Ovary (tissue), 9 donors: ENCODE data around the gene STK11IP. TPM values are rescaled to one million over a fixed set of nuclear protein-coding genes. Genes with fewer than 3 reads are reported as not detected.

Experiments used
- DNase-seq, 5 donors: peaks; one replicate each; pipeline ENCODE4 v3.0.0-alpha.2; 2019 to 2020
- H3K27ac ChIP-seq, 2 donors: fragments of 200-600 bp; one replicate each; pipeline versions ENCODE4 v1.5.1 to v1.8.0; 2019 to 2022
- H3K27me3 ChIP-seq: fragments of 200-600 bp; one replicate; pipeline ENCODE4 v1.8.0; 2022
- H3K36me3 ChIP-seq: fragments of 200-600 bp; sonication (generic); one replicate; pipeline ENCODE4 v1.5.1; 2019
- H3K4me1 ChIP-seq: one replicate; pipeline ENCODE4 v1.8.1; 2013; ENCODE audit warnings: mild to moderate bottlenecking, moderate library complexity; ENCODE audit not compliant: insufficient read depth
- H3K4me3 ChIP-seq: fragments of 200-600 bp; sonication (generic); one replicate; pipeline ENCODE4 v1.5.1; 2017
- H3K9me3 ChIP-seq, 2 donors: fragments of 200-600 bp in 1 of 2; sonication (generic) in 1 of 2; one replicate each; pipeline versions ENCODE4 v1.5.1 to v1.8.1; 2013 to 2019; ENCODE audit warnings: mild to moderate bottlenecking in 1 of 2, moderate library complexity in 1 of 2
- CTCF ChIP-seq, 3 donors: fragments of 450-650 bp in 2 of 3; fragments of 200-600 bp in 1 of 3; IDR thresholded peaks; one replicate each; pipeline versions ENCODE4 v1.5.1 to v1.8.0; 2016 to 2022; ENCODE audit warnings: antibody characterized with exemption in 3 of 3, mild to moderate bottlenecking in 1 of 3
- EP300 ChIP-seq: sonication (generic); formaldehyde crosslinking; IDR thresholded peaks from one replicate; pipeline ENCODE4 v1.6.1; 2017; ENCODE audit warnings: antibody characterized with exemption
- POLR2A ChIP-seq: fragments of 450-650 bp; IDR thresholded peaks from one replicate; pipeline ENCODE4 v1.6.1; 2017; ENCODE audit warnings: antibody characterized with exemption, mild to moderate bottlenecking, moderate library complexity
- WGBS, 3 donors: extraction: QIAGEN DNeasy Blood & Tissue Kit in 1 of 3; methylation state at CpG; one replicate each; pipeline versions ENCODE4 v1.1.5 to v1.1.7; 2013 to 2017; 5-methylcytosine and 5-hydroxymethylcytosine counted together
- intact Hi-C, 4 donors: fragments of 100-400 bp; cut with DNase I; formaldehyde crosslinking; loops; one replicate each; pipeline versions ENCODE4 v1.11.0 to v1.15.1; 2022 to 2023
- polyA plus RNA-seq, 2 donors: library from polyadenylated mRNA; stranded (reverse); fragments of 200-250 nt in 1 of 2; fragments of 350-450 nt in 1 of 2; fragmentation: Illumina TruSeq in 1 of 2; extraction: RNeasy Lipid Tissue Mini Kit (QIAGEN cat#74804) in 1 of 2; gene quantifications; one replicate each; pipeline ENCODE4 v1.2.3, GENCODE V29; 2013 to 2014
- total RNA-seq, 7 donors: library from RNA; depleted of rRNA in 2 of 7; stranded (reverse); fragments of >200 nt in 2 of 7; fragmentation: NEBNext Ultra II Directional in 3 of 7; extraction: Animal tissue kit (Norgen Biotek cat#: 25700) in 3 of 7; gene quantifications; one replicate each; pipeline versions ENCODE4 v1.1.0 to v1.2.4, GENCODE V29; 2016 to 2023
- donor health status: DM: no; HTN: no; CAD: no; lungs with moderate emphysema.
- donor health status: DM: no; HTN: no; CAD: no.
- donor health status: Bipolar disorder and iron deficiency.
- donor health status: DM: yes; HTN: yes; CAD: no.
- donor health status: DM: no; HTN: no; CAD: no.
- donor health status: DM: yes; HTN: yes; CAD: no.

The STK11IP gene
- total and polyA plus RNA-seq, 9 donors = 9.2 to 73.7 (median 43.8) TPM

DNA sequence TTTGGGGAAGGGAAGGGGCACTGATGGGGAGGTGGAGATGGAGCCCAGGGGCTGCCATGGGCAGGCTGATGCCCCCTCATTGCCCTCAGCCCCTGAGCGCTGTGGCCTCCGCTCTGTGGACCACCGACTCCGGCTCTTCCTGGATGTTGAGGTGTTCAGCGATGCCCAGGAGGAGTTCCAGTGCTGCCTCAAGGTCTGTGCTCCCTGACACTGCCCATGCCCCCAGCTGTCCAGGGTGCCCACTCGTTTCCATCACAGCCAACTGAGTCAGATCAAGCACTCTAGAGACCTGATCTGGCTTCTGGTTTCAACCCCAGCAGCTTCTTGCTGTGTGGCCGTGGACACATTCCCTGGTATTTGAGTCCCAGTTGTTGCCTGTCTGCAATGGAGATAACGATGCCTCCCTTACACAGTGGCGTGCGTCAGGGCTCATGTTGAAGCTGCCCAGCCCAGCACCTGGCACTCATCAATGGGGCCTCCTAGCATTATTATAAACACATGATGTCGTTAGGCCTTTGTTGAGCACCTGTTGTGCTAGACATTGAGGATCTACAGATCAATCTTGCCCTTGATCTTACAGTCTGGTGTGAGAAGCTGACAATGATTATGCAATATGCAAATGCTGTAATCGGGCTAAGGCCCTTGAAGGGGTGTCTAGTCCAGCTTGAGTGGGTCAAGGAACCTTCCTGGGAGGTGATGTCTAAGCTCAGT, 14.4 kb downstream of the STK11IP start:
- no peak for TF ChIP-seq CTCF (IDR thresholded peaks at IDR 0.05)
- TF ChIP-seq POLR2A = no peak
- no peak for TF ChIP-seq EP300
- no peaks in the 10 kb centered on the region for H3K9me3 ChIP-seq
- H3K27ac ChIP-seq = no peak overlapping the region
- intact Hi-C loops = no loop called here
- peaks cover 39% of the 10 kb centered on the region for H3K4me1 ChIP-seq
- no peaks in the 10 kb centered on the region for H3K36me3 ChIP-seq
- H3K27me3 ChIP-seq = no peaks in the 10 kb centered on the region
- WGBS, 3 donors = 73 to 78% (median 78%) methylated on average over 12 of the region's 12 CpGs
- no peak for DNase-seq
- no peak overlapping the region for H3K4me3 ChIP-seq

DNA sequence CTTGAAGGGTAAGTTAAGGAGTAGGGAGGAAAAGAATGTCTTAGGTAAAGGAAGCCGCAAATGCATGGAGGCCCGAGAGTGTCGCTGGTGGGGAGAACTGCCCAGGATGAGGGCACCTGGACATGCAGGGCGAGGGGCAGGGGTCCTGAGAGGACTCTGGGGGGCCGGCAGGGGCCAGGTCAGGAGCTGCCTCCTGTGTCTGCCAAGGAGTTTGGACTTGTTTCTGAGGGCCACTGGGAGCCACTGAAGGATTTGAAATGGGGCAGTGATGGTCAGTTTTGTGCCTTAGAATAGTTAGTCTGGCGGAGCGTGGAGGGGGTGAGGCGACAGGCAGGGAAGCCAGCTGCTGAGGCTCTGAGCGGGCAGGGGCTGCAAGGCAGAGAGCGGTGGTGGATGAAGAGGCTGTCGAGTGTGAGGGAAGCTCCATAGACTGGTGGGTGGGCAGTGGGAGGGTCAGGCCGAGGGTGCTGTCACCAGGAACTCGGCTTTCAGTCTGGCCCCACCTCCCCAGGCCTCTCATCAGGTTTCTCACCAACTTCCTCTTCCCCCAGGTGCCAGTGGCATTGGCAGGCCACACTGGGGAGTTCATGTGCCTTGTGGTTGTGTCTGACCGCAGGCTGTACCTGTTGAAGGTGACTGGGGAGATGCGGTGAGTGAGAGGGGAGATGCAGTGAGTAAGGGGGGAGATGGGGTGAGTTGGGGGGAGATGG, 15.1 kb downstream of the STK11IP start:
- Histone ChIP-seq H3K4me3 (no peak overlapping the region), H3K4me1 (peaks cover 38% of the 10 kb centered on the region), H3K27ac (no peak overlapping the region), H3K27me3 (no peaks in the 10 kb centered on the region), H3K36me3 (no peaks in the 10 kb centered on the region), H3K9me3 (no peaks in the 10 kb centered on the region)
- intact Hi-C loops = no loop called here
- WGBS, 3 donors = 88 to 94% (median 90%) methylated on average over 15 of the region's 15 CpGs
- peak in 2 of 5 donors; percentile 13 to 43 for DNase-seq
- TF ChIP-seq CTCF (IDR thresholded peaks at IDR 0.05) (no peak), POLR2A (no peak), EP300 (no peak)

- no peaks in the 10 kb centered on the region for H3K36me3 ChIP-seq
These were observed 15.9 kb downstream of the STK11IP start for GRCh38 chr2:219613461-219614070.

More at GRCh38 chr2:219613461-219614070, 15.9 kb downstream of the STK11IP start:
- Histone ChIP-seq H3K27ac (no peak overlapping the region), H3K4me3 (no peak overlapping the region), H3K4me1 (peaks cover 29% of the 10 kb centered on the region), H3K27me3 (no peaks in the 10 kb centered on the region), H3K9me3 (no peaks in the 10 kb centered on the region)
- no peak for TF ChIP-seq POLR2A
- no peak for TF ChIP-seq EP300
- no peak for TF ChIP-seq CTCF (IDR thresholded peaks at IDR 0.05)
- peak in 1 of 5 donors; percentile 27 for DNase-seq
- intact Hi-C loops = no loop called here
- WGBS, 3 donors = 91 to 96% (median 93%) methylated on average over 4 to 11 of the region's 11 CpGs
